ENCODE measurements around the gene GLTP. TPM values are rescaled to one million over a fixed set of nuclear protein-coding genes. Genes with fewer than 3 reads are reported as not detected.

The GLTP gene
- total RNA-seq, 4 donors from 2014 or later: 18.3 to 34.0 (median 22.4) TPM

DNA sequence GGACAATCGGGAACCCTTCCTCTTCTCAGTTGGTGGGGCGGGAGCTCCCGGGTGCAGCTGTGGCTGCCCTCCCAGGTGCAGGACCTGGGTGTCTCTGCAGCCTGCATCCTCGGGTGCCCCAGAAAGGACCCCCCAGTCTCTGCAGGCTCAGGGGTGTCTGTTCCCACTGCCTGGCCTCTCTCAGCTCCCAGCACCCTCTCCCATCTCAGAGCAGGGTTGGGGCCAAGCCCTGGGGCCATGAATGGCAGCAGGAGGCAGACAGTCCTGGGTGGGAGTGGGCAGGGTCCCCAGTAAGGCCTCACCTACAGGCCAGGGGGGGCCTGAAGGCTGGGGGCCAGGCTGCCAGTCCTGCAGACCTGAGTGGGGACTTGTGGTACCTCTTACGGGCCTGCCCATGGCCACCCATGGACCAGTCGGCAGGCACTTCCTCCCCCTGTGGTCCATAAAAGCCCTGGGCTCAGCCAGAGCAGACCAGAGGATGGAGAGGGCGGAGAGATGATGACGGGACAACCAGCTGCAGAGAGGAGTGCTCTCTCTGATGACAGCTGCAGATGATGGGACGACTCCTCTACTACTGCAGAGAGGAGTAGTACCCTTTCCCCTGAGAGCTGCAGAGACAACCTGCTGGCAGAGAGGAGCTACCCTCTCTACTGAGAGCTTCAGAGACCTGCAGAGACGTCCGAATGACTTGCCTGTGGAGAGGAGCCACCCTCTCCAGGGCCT is 46.3 kb upstream of the GLTP start:
- ATAC-seq: no peak
- in situ Hi-C loops (cut with MboI; ENCODE audit: low sequenced_read_pairs in 4 of 4): no loop called here
- no peak overlapping the region for H3K4me3 ChIP-seq

GRCh38 chr12:109926016-109926415 is 45.7 kb upstream of the GLTP start:
- Histone ChIP-seq H3K36me3 (peaks cover 0 to 21% of the 10 kb centered on the region in 2 donors), H3K9me3 (no peaks in the 10 kb centered on the region), H3K4me3 (no peak overlapping the region), H3K4me1 (peaks cover 8 to 10% of the 10 kb centered on the region in 2 donors), H3K27ac (no peak overlapping the region), H3K27me3 (no peaks in the 10 kb centered on the region)
- intact Hi-C loops (cut with DNase I; ENCODE audit: low total_unique reads): no loop called here
- no peak for DNase-seq
- in situ Hi-C loops (cut with MboI; ENCODE audit: low sequenced_read_pairs in 4 of 4): no loop called here
- ATAC-seq: no peak
- no peak for TF ChIP-seq POLR2A (IDR thresholded peaks at IDR 0.05)
- TF ChIP-seq, protein P1, sequence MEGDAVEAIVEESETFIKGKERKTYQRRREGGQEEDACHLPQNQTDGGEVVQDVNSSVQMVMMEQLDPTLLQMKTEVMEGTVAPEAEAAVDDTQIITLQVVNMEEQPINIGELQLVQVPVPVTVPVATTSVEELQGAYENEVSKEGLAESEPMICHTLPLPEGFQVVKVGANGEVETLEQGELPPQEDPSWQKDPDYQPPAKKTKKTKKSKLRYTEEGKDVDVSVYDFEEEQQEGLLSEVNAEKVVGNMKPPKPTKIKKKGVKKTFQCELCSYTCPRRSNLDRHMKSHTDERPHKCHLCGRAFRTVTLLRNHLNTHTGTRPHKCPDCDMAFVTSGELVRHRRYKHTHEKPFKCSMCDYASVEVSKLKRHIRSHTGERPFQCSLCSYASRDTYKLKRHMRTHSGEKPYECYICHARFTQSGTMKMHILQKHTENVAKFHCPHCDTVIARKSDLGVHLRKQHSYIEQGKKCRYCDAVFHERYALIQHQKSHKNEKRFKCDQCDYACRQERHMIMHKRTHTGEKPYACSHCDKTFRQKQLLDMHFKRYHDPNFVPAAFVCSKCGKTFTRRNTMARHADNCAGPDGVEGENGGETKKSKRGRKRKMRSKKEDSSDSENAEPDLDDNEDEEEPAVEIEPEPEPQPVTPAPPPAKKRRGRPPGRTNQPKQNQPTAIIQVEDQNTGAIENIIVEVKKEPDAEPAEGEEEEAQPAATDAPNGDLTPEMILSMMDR (IDR thresholded peaks at IDR 0.05 in 4 of 5, conservative IDR thresholded peaks at IDR 0.05 in 1 of 5): no peak

More for the DNA sequence above, 46.3 kb upstream of the GLTP start:
- no peak for DNase-seq
- Histone ChIP-seq H3K4me1 (peaks cover 8 to 10% of the 10 kb centered on the region in 2 donors), H3K27me3 (no peaks in the 10 kb centered on the region), H3K36me3 (peaks cover 0 to 28% of the 10 kb centered on the region in 2 donors), H3K27ac (no peak overlapping the region), H3K9me3 (no peaks in the 10 kb centered on the region)
- TF ChIP-seq POLR2A (IDR thresholded peaks at IDR 0.05): no peak
- TF ChIP-seq, protein P1 (IDR thresholded peaks at IDR 0.05 in 4 of 5, conservative IDR thresholded peaks at IDR 0.05 in 1 of 5): no peak
- intact Hi-C loops (cut with DNase I; ENCODE audit: low total_unique reads): no loop called here

DNA sequence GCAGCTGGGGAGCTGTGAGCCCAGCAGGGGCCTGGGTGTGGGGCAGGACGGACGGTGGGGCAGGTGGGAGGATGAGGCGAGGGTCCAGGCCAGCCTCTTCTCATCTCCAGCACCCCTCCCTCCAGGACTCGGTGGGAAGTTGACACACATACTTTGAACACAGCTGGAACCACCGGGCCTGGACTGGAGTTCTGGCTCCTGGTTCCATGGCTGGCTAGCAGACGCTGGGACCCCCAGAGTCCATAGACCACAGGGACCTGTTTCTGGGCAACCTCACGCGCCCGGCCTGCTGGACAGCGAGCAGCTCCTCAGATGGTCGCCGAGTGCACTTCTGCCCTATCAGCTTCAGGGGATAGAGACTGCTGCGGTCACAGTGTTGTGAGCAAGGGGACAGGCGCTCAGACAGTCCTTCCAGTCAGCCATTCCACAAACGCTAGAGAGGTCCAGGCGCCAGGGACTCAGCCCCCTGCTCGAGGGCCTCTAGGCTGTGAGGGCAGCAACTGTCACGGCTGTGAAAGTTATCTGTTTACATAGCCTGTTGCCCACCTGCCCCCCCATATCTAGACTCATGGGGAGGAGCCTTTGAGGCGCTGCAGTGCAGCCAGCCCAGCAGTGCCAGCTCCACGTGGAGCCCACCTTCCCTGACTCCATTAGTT is 45.0 kb upstream of the GLTP start:
- Histone ChIP-seq H3K4me3 (no peak overlapping the region), H3K9me3 (no peaks in the 10 kb centered on the region), H3K27me3 (no peaks in the 10 kb centered on the region), H3K36me3 (peaks cover 0 to 19% of the 10 kb centered on the region in 2 donors), H3K4me1 (peaks cover 8 to 10% of the 10 kb centered on the region in 2 donors), H3K27ac (no peak overlapping the region)
- in situ Hi-C loops (cut with MboI; ENCODE audit: low sequenced_read_pairs in 4 of 4): no loop called here
- intact Hi-C loops (cut with DNase I; ENCODE audit: low total_unique reads): no loop called here
- DNase-seq (no peak), ATAC-seq (no peak)
- TF ChIP-seq, protein P1 (IDR thresholded peaks at IDR 0.05 in 4 of 5, conservative IDR thresholded peaks at IDR 0.05 in 1 of 5): no peak
- no peak for TF ChIP-seq POLR2A (IDR thresholded peaks at IDR 0.05)

DNA sequence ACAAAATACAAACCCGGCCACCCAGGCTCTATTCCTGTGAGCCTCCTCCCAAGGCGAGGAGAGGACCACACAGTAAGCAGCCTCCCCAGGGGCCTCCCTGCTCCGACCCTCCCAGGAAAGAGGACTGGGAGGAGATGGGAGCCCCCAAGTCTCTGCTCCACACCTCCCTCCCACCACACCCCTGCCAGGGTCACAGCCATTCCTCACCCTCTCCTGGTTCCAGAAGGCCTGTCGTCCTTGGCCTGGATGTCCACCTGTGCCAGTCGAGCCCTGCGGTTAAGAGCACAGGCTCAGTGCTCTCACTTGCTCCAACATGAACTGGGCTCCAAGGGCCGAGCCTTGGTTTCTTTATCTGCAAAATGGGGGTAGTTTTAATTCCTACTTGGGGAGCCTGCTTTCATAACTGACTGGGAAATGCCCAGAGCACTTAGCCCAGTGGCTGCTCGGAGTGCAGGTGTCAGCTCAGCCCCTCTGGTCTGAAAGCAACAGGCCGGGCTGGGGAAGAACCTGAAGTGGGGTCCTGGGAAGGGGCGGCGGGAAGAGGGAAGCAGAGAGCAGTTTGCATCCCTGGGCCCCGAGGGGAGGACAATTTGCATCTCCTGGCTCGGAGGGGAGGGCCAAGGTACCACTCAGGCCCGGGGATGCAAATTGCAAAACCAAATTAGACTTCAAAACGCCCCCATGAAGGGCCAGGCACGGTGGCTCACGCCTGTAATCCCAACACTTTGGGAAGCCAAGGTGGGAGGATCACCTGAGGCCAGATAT is 43.3 kb upstream of the GLTP start:
- DNase-seq (no peak), ATAC-seq (no peak)
- no peak for TF ChIP-seq POLR2A (IDR thresholded peaks at IDR 0.05)
- TF ChIP-seq, protein P1 (IDR thresholded peaks at IDR 0.05 in 4 of 5, conservative IDR thresholded peaks at IDR 0.05 in 1 of 5): no peak
- Histone ChIP-seq H3K27ac (no peak overlapping the region), H3K36me3 (peaks cover 0 to 22% of the 10 kb centered on the region in 2 donors), H3K9me3 (no peaks in the 10 kb centered on the region), H3K27me3 (no peaks in the 10 kb centered on the region), H3K4me3 (no peak overlapping the region), H3K4me1 (peaks cover 8 to 10% of the 10 kb centered on the region in 2 donors)
- intact Hi-C loops (cut with DNase I; ENCODE audit: low total_unique reads) (no loop called here), in situ Hi-C loops (cut with MboI; ENCODE audit: low sequenced_read_pairs in 4 of 4) (no loop called here)
